G401 (cell line): ENCODE data around the gene ANTXR2. TPM values are rescaled to one million over a fixed set of nuclear protein-coding genes. Genes with fewer than 3 reads are reported as not detected.

Experiments used
- DNase-seq: peaks from one replicate; pipeline ENCODE4 v3.0.0-alpha.2; 2015; ENCODE audit warnings: low spot score
- in situ Hi-C: cut with HindIII; loops from 2 replicates; pipeline ENCODE4 v1.10.0; 2016; ENCODE audit warnings: low sequenced_read_pairs, mixed read lengths
- total RNA-seq: library from RNA; depleted of rRNA; stranded (reverse); fragments of >200 nt; shearing (Covaris generic); gene quantifications from 2 replicates; pipeline ENCODE4 v1.2.3, GENCODE V29; 2014

Gene ANTXR2
- total RNA-seq, 1 experiment from 2014 or later, result 0.51 TPM

- no peak for DNase-seq
- in situ Hi-C loops, result no loop called here
These were observed 21.2 kb upstream of the ANTXR2 start for GRCh38 chr4:80094191-80094590.

GRCh38 chr4:80093563-80093962 lies 20.5 kb upstream of the ANTXR2 start:
- DNase-seq, result no peak
- in situ Hi-C loops, result no loop called here

GRCh38 chr4:80092847-80093246 lies 19.8 kb upstream of the ANTXR2 start:
- in situ Hi-C loops, result no loop called here
- DNase-seq, result no peak

GRCh38 chr4:80092088-80092487 lies 19.1 kb upstream of the ANTXR2 start:
- in situ Hi-C loops, result no loop called here
- no peak for DNase-seq

DNA sequence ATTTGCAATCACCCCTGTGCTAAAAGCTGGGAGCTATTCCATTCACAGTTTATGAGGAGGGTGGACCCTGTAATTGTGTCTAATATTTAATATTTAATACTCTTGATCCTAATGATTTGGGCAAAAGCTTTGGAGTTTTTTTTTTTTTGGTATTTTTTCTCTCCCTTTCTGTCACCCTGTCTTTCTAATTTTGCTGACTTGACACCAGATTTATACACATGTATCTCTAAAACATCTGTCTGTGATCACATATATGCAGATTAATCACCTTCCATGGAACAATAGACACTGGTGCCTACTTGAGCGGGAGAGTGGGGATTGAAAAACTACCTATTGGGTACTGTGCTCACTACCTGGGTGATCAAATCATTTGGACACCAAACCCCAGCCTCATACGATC lies 18.7 kb upstream of the ANTXR2 start:
- no peak for DNase-seq
- in situ Hi-C loops, result no loop called here

- DNase-seq, result no peak
- in situ Hi-C loops, result no loop called here
These were observed 18.2 kb upstream of the ANTXR2 start for GRCh38 chr4:80091184-80091583.

GRCh38 chr4:80090090-80090489 lies 17.1 kb upstream of the ANTXR2 start:
- no peak for DNase-seq
- in situ Hi-C loops, result no loop called here

DNA sequence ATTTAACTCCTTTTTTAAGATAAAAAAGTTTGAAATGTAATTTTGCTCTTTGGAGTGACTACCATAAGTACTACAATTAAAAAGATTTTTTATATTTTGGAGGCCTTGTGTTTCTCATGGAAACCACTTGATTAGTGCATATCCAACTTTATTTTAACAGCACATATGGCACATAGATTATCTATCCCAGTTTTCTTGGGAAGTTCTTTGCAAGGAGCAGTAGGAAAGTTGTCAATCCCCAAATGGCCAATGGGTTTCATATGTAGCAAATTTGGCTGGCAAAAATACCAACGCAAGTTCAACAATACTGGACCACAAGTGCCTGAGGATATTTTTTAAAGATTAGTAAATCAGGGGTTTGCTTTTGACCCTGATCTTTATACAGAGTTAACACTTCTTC lies 15.4 kb upstream of the ANTXR2 start:
- in situ Hi-C loops, result no loop called here
- no peak for DNase-seq

DNA sequence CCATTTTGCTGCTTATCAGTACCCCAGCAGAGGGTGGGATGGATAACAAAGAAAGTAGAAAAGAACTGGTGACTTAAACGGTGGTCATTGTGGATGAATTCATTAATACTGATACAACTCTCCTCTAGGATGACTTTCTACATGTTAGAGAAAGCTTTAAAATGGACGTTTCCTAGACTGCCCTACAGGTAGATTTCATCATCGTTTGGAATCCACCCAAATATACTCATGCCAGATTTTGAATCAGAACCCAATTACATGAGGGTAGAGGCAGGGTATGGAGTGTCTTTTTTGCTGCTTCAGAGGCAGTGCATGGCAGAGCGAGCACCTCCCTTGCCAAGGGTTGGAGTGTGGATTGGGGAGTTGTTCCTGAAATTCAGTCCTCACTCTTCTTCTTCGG lies 13.3 kb upstream of the ANTXR2 start:
- DNase-seq, result no peak
- in situ Hi-C loops, result no loop called here

- no peak for DNase-seq
- in situ Hi-C loops, result no loop called here
These were observed 12.1 kb upstream of the ANTXR2 start for GRCh38 chr4:80085081-80085480.

GRCh38 chr4:80082693-80083092 lies 9.7 kb upstream of the ANTXR2 start:
- in situ Hi-C loops, result no loop called here

DNA sequence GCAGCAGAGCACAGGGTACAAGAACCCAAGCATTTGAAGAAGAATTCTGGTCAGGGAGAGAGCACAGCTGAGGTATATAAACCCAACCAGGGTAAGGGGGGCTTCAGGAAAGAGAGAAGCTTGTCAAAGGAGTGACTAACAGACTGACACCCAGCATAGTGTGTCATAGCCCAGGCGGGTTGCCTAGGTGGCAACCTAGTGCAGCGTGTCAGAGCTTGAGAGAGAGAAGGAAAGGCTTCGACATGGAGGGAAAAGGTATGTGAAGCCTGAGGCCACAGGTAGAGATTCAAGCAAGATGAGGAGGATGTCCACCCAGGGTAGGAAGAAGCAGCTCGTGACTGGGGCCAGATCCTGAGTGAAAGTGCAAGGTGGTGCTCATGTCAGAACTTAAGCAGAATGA lies 8.5 kb upstream of the ANTXR2 start:
- DNase-seq, result no peak
- in situ Hi-C loops, result no loop called here

More at GRCh38 chr4:80082693-80083092, 9.7 kb upstream of the ANTXR2 start:
- no peak for DNase-seq

GRCh38 chr4:80079255-80079923 lies 6.4 kb upstream of the ANTXR2 start:
- in situ Hi-C loops, result no loop called here

GRCh38 chr4:80078346-80079092 lies 5.5 kb upstream of the ANTXR2 start:
- in situ Hi-C loops, result no loop called here
- DNase-seq, result no peak

More at GRCh38 chr4:80079255-80079923, 6.4 kb upstream of the ANTXR2 start:
- no peak for DNase-seq

GRCh38 chr4:80077639-80078038 lies 4.6 kb upstream of the ANTXR2 start:
- DNase-seq, result no peak
- in situ Hi-C loops, result no loop called here

DNA sequence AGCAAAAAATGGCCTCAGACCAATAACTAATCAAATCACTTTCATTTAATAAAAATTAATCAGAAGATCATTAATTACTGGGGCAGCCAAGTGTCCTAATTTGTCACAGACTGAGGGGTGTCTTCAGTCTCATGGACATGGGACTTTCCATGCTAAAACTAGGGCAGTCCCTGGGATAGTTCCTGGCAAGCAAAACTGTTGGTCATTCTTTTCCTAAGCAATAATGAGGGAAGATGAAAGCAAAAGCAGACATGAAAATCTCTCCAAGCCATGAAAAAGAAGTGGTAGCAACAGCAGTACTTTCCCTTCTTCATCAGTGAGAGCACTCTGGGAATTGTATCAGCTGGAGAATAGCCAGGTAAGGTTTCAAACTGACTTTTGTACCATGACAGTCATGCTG lies 3.7 kb upstream of the ANTXR2 start:
- in situ Hi-C loops, result no loop called here

DNA sequence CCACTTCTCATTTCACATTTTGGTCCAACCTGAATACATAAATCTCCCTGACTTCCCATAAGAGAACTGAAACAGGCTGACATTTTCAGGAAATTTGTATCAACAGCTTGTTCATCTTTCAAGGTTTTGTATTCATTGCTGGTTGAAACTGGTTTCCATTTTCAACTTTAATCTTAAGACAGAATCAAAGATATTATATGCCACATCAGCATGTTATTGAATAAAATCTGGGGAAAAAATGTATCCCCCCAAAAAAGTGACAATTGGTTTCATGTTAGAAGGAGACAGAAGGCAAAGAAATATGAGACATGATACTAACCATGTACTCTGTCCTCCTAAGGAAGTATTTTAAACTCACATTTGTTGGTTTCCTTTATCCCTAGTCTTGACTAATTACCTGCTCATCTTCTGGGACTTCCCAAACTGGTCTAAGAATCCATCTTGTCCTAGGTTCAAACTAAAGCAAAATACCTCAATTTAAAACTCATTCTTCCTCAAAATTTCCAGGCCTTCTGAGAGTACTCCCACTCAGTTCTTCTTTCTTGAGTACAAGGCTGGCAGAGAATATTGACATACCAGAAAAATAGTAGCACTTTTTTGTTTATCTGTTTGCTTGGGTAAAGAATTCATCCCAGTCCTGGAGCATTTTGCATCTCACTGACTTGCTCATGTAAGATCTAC lies 3.1 kb upstream of the ANTXR2 start:
- no peak for DNase-seq
- in situ Hi-C loops, result no loop called here

More for the DNA sequence above, 3.7 kb upstream of the ANTXR2 start:
- DNase-seq, result no peak

DNA sequence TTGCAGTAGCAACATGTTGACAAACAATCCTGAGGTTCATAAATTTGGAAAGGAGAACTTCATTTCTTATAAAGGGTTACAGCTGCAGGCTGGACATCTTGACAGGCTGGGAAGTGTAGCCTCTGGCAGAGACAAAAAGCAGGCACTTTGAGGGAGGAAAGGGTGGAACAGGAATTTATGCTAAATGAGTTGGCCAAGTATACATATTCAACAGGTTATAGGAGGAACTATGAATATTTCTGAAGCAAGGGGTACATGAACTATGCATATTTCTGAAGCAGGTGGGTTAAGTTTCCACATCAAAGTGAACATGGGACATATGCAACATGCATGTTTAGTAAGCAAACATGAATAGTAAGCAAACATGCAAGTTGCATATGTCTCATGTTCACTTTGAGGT lies 1.6 kb upstream of the ANTXR2 start:
- DNase-seq, result no peak
- in situ Hi-C loops, result no loop called here

DNA sequence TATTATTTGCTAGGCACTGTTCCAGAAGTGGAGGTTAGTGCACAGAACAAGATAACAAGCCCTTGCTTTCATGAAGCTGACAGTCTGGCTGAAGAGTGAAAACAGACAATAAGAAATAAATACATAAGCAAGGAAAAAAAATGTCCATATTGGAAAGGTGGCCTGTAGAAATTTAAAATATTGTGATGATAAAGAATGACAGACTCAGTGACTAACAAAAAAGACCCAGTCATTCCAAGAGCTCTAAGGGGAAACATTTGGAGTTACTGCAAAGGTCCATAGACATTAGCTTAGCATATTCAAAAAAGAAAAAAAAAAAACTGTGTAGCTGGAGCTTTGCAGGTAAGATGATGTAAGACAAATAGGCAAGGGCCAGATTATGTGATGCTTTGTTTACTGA lies 1.0 kb upstream of the ANTXR2 start:
- in situ Hi-C loops, result no loop called here
- no peak for DNase-seq

- no peak for DNase-seq
- in situ Hi-C loops, result no loop called here
These were observed 512 bp upstream of the ANTXR2 start for GRCh38 chr4:80073473-80074008.
